ENCODE measurements around the gene PIGU. TPM values are rescaled to one million over a fixed set of nuclear protein-coding genes. Genes with fewer than 3 reads are reported as not detected.

The PIGU gene
- total and polyA plus RNA-seq, 9 of the 15 experiments (the other 6 are each of a cell fraction or from before 2014, with no cell fraction given): 6.5 to 100 (median 28.1) TPM

DNA sequence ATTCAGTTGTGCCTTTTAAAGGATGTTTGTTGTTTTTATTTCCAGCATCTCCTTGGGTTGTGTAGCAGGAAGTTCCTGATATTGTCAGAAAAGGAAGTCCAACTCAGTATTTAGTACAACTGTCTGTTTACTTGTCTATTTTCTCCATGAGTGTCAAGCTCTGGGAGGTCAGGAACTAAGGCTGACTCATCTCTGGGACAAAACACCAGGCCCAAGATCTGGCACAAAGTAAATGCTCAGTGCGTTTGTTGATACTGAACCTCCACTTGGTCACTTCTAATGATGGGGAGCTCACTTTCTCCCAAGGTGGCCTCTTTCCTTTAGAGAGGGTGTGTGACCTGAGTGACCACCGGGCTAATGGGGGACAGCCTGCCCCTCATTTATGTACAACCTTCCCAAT, 12.6 kb upstream of the PIGU start (continued):
- TF ChIP-seq ATF3 (IDR thresholded peaks at IDR 0.05): peak; percentile 62
- TF ChIP-seq ATF3 (CRISPR knock-in tag; conservative IDR thresholded peaks at IDR 0.05): no peak
- TF ChIP-seq FOXK2 (conservative IDR thresholded peaks at IDR 0.05 in 1 of 2, IDR thresholded peaks at IDR 0.05 in 1 of 2; ENCODE audit: low read depth in 2 of 2): peak in 1 of 2 experiments; percentile 47; a peak in 1 of 4 replicates
- TF ChIP-seq BCOR (IDR thresholded peaks at IDR 0.05): peak; percentile 77; the same call in 1 of the 2 replicates
- no peak for TF ChIP-seq ZC3H11A (IDR thresholded peaks at IDR 0.05; ENCODE audit: low read depth, low read length)

DNA sequence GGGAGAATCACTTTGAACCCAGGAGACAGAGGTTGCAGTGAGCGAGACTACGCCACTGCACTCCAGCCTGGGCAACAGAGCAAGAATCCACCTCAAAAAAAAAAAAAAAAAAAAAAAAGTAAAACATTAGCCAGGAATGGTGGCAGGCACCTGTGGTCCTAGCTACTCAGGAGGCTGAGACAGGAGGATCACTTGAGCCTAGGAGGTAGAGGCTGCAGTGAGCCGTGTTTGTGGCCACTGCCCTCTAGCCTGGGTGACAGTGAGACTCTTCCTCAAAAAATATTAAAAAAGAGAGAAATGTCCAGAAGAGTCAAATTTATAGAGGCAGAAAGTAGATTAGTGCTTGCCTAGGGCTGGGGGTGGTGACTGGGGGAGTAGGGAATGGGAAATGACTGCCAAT, 6.8 kb upstream of the PIGU start:
- ATAC-seq: no peak
- no peak for TF ChIP-seq SP1 (CRISPR knock-in tag; IDR thresholded peaks at IDR 0.05)
- TF ChIP-seq ZNF785 (CRISPR knock-in tag; IDR thresholded peaks at IDR 0.05): no peak
- TF ChIP-seq GABPB2 (CRISPR knock-in tag; conservative IDR thresholded peaks at IDR 0.05): no peak
- TF ChIP-seq DACH1 (IDR thresholded peaks at IDR 0.05; ENCODE audit: partially characterized antibody): no peak
- TF ChIP-seq CBFA2T2 (conservative IDR thresholded peaks at IDR 0.05): no peak
- TF ChIP-seq IFI16 (CRISPR knock-in tag; IDR thresholded peaks at IDR 0.05): no peak
- no peak for TF ChIP-seq NRF1 (conservative IDR thresholded peaks at IDR 0.05 in 1 of 2, IDR thresholded peaks at IDR 0.05 in 1 of 2)
- no peak for TF ChIP-seq PHB (CRISPR knock-in tag; IDR thresholded peaks at IDR 0.05)
- TF ChIP-seq, protein P1, sequence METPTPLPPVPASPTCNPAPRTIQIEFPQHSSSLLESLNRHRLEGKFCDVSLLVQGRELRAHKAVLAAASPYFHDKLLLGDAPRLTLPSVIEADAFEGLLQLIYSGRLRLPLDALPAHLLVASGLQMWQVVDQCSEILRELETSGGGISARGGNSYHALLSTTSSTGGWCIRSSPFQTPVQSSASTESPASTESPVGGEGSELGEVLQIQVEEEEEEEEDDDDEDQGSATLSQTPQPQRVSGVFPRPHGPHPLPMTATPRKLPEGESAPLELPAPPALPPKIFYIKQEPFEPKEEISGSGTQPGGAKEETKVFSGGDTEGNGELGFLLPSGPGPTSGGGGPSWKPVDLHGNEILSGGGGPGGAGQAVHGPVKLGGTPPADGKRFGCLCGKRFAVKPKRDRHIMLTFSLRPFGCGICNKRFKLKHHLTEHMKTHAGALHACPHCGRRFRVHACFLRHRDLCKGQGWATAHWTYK (CRISPR knock-in tag; IDR thresholded peaks at IDR 0.05): no peak
- no peak for TF ChIP-seq ZNF449 (CRISPR knock-in tag; IDR thresholded peaks at IDR 0.05)
- no peak for TF ChIP-seq VEZF1 (CRISPR knock-in tag; IDR thresholded peaks at IDR 0.05)
- TF ChIP-seq TARDBP (IDR thresholded peaks at IDR 0.05): no peak
- no peak for TF ChIP-seq ADNP (tag; IDR thresholded peaks at IDR 0.05)
- no peak overlapping the region for H3K4me3 ChIP-seq

More for the DNA sequence above, 6.8 kb upstream of the PIGU start:
- H3K4me1 ChIP-seq (replicated peaks in 1 of 2; ENCODE audit: control insufficient read depth in 2 of 2, insufficient read depth in 2 of 2, low read length in 2 of 2): peaks cover 0 to 7% of the 10 kb centered on the region in 2 experiments; a peak in 2 of 5 replicates
- 73% methylated on average over 2 of the region's 3 CpGs for WGBS (ENCODE audit: insufficient coverage, low coverage, missing lambda C conversion rate)
- in situ Hi-C loops (cut with MboI): no loop called here
- DNase-seq (ENCODE audit: extremely low read depth in 1 of 4, low spot score in 3 of 4) (no peak), FAIRE-seq (no peak)
- ChIA-PET CTCF (ENCODE audit: low intra/inter-chr PET ratio) (no interaction called here), POLR2A (interaction anchor here (1.2 kb wide), 1 partner anchor 9 kb away, joined by 4 read pairs; no protein-coding TSS in a partner anchor)
- no TSS peak for BruUV-seq (replicated peaks)
- H3K27ac ChIP-seq (ENCODE audit: extremely low read depth, low read depth, low read length): no peak overlapping the region
- no peaks in the 10 kb centered on the region for H3K9me3 ChIP-seq (replicated peaks; ENCODE audit: control insufficient read depth, insufficient read depth, low read depth, low read length)
- H2AFZ ChIP-seq (ENCODE audit: low read depth, low read length): no peak overlapping the region
- no peaks in the 10 kb centered on the region for H3K27me3 ChIP-seq (ENCODE audit: control insufficient read depth in 2 of 2, insufficient read depth in 2 of 2, low read length in 2 of 2)
- no peaks in the 10 kb centered on the region for H3K36me3 ChIP-seq (ENCODE audit: control insufficient read depth, insufficient read depth, low read length)
- intact Hi-C loops (cut with micrococcal nuclease): no loop called here
- no peaks in the 10 kb centered on the region for H3K79me2 ChIP-seq (ENCODE audit: control insufficient read depth, insufficient read depth, low read length)
- H4K20me1 ChIP-seq (replicated peaks; ENCODE audit: control insufficient read depth, insufficient read depth, low read length): no peaks in the 10 kb centered on the region
- H3K9ac ChIP-seq (ENCODE audit: insufficient read depth in 1 of 2, low read depth in 2 of 2, low read length in 2 of 2): no peak overlapping the region
- H3K9me1 ChIP-seq (ENCODE audit: control insufficient read depth, insufficient read depth, low read length): no peaks in the 10 kb centered on the region
- H3K4me2 ChIP-seq (ENCODE audit: insufficient read depth, low read length): no peak overlapping the region

Measured in K562 (cell line).